Activated T-cell treated with anti-CD3 and anti-CD28 coated beads, Interleukin-2, amount 50 U/mL, for 72 hours (primary cell): Measurements from ENCODE around the gene KRT74. TPM values are rescaled to one million over a fixed set of nuclear protein-coding genes. Genes with fewer than 3 reads are reported as not detected.

ENCODE experiments used
- ATAC-seq, 2 donors: fragments of 150-1000 bp; cut with Tn5 transposase; replicated peaks in 1 of 2; 2 replicates each; pipeline ENCODE4 v1.10.0; 2021; ENCODE audit warnings: moderate library complexity in 2 of 2, mild to moderate bottlenecking in 1 of 2
- DNase-seq, 2 donors: peaks; one replicate each; pipeline ENCODE4 v3.0.0; 2021 to 2022; ENCODE audit warnings: mixed read lengths in 1 of 2
- H3K27ac Mint-ChIP-seq: one replicate; pipeline ENCODE4 v1.8.0; 2022; ENCODE audit warnings: mild to moderate bottlenecking, moderate library complexity, mixed read lengths
- H3K27me3 Mint-ChIP-seq: one replicate; pipeline ENCODE4 v1.8.0; 2022; ENCODE audit warnings: low read depth, mixed read lengths
- H3K36me3 Mint-ChIP-seq, 2 donors: one replicate each; pipeline ENCODE4 v1.8.0; 2022; ENCODE audit warnings: mixed read lengths in 2 of 2, mild to moderate bottlenecking in 1 of 2; ENCODE audit not compliant: insufficient read depth in 2 of 2
- H3K4me1 Mint-ChIP-seq: one replicate; pipeline ENCODE4 v1.8.0; 2022; ENCODE audit warnings: low read depth, mixed read lengths
- H3K4me3 Mint-ChIP-seq, 2 donors: one replicate each; pipeline ENCODE4 v1.8.0; 2022; ENCODE audit warnings: mild to moderate bottlenecking in 2 of 2, mixed read lengths in 2 of 2, moderate library complexity in 2 of 2
- H3K9me3 Mint-ChIP-seq, 2 donors: one replicate each; pipeline ENCODE4 v1.8.0; 2022; ENCODE audit warnings: mixed read lengths in 2 of 2
- total RNA-seq, 2 donors: library from RNA; stranded (reverse); gene quantifications; one replicate each; pipeline ENCODE4 v1.2.3, GENCODE V29; 2022

KRT74 gene
- total RNA-seq, 2 donors from 2014 or later = 0.12 TPM; not detected in 1

DNA sequence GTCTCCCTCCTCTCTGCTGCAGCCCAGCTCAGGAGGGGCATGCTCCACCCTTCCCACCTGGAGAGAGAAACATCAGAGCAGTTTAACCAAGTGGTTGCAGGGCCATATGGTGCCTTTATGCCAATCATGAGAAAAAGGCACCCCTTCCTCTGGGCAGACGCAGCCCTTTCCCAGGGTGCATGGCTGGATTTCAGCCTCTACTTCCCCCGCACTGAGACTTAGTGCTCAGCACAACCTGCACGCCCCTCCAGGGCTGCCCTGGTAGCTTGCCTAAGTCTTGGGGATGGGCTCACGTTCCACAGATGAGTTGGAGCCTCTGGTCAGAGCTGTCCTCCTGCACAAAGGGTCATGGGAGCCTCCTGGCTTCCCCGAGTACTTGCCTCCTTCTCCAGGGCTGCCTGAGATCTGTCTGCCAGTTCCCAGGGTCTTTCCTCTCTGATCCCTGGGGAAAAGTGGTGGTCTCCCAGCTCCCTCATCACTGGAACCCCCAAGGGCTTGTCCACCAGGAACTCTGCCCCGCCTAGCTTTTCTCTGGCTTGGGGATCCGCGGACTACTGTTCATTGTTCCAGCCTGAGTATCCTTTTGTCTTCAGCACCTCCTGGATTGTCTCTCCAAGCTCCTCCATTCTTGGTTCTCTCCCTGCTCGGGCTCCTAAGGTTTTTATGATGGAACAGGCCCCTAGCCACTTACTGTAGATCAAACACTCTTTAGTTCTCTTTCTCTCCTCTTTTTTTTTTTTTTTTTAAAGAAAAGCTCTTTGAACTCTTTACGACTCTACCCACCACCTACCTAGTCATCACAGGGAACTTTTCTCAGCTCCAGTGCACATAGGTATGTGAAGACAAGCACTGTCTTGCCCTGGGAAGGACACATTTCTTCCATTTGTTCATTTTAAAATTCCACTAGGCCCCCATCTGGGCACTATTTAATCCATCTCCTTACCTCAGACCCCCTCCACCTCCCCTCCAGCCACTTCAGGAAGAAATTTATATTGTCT, 6.1 kb upstream of the KRT74 start:
- H3K4me1 Mint-ChIP-seq = peaks cover 14% of the 10 kb centered on the region
- no peak for ATAC-seq
- no peak overlapping the region for H3K27ac Mint-ChIP-seq

DNA sequence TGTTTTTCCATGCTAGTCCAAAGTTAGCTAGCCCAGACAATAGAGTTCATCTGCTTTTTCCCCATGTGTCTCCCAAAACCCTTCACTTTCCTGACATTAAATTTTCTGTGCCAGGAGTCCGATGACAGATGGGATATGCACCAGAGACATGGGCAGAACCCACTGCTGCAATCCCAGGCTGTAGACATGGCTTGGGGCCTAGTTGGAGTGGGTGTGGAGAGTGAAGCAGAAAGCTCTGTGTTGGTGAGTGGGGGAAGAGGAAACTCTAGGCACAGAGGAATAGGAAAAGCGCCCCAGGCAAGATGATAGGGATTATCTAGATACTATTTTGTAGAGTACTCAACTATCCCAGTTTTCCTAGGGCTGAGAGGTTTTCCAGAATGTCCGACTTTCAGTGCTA, 4.8 kb upstream of the KRT74 start:
- Mint-ChIP-seq H3K4me1 (peaks cover 8% of the 10 kb centered on the region), H3K4me3 (no peak overlapping the region), H3K27ac (no peak overlapping the region), H3K27me3 (no peaks in the 10 kb centered on the region), H3K36me3 (no peaks in the 10 kb centered on the region), H3K9me3 (no peaks in the 10 kb centered on the region)
- DNase-seq (no peak), ATAC-seq (no peak)

More for the DNA sequence above, 6.1 kb upstream of the KRT74 start:
- no peak for DNase-seq
- Mint-ChIP-seq H3K27me3 (no peaks in the 10 kb centered on the region), H3K4me3 (no peak overlapping the region), H3K36me3 (no peaks in the 10 kb centered on the region), H3K9me3 (no peaks in the 10 kb centered on the region)

DNA sequence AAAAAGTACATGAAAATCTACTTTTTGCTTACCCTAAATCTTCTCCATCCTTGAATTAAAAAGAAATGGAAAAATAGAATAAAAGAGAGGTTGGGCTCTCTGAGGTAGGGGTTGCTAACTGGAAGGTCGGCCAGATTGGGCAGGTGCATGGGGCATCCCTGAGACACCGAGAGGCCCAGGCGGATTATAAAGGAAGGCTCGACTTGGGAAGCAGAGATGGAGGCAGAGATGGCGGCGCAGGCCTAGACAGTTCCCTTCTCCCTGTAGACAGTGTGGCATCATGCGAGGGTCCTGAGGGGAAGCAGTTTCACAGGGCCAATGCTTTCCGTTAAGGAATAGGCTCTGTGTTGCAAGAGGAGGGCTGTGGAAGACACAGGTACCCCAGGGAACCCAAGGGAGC, 3.7 kb upstream of the KRT74 start:
- H3K36me3 Mint-ChIP-seq = no peaks in the 10 kb centered on the region
- no peak overlapping the region for H3K27ac Mint-ChIP-seq
- ATAC-seq = no peak

DNA sequence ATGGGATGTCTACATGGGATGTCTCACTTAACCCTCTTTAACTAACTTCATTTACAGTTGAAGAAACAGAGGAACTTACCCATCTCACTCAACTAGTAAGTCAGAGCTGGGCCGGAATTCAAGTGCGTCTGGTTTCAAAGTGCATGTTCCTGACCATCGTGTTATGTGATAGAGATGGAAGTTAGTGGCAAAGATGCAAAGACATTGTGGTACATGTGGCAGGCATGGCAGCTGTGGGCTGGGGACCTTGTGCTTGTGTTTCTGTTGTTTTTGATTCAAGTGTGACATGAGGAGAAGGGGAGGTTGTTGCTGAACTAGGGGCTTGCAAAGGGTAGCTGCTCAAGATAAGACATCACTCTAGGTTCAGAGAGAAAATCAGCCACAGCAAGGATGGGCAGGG, 2.3 kb upstream of the KRT74 start:
- Mint-ChIP-seq H3K36me3 (no peaks in the 10 kb centered on the region), H3K27me3 (no peaks in the 10 kb centered on the region), H3K9me3 (no peaks in the 10 kb centered on the region), H3K4me3 (no peak overlapping the region), H3K4me1 (peaks cover 12% of the 10 kb centered on the region), H3K27ac (no peak overlapping the region)
- DNase-seq = no peak
- no peak for ATAC-seq

More for the DNA sequence above, 3.7 kb upstream of the KRT74 start:
- no peak for DNase-seq
- no peaks in the 10 kb centered on the region for H3K9me3 Mint-ChIP-seq
- H3K27me3 Mint-ChIP-seq = no peaks in the 10 kb centered on the region
- H3K4me1 Mint-ChIP-seq = peaks cover 10% of the 10 kb centered on the region
- H3K4me3 Mint-ChIP-seq = no peak overlapping the region

DNA sequence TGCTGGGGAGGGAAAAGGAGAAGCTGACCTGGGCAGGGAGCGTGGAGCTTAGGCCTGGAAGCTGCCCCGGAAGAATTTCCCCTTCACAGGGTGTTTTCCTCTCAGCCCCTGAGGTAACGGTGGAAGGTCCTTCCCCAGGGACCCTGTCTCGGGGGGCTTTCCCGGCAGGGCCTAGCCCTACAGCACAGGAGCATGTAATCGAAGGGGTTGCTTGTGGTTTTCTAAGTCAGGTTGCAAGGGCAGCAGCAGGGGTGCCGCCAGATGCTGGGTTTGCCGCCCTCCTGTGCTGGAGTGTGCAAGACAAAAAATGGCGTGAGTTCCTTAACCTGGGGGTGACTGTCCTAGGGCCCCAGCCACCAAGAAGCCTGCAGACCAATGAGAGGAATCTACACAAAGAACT, 1.6 kb upstream of the KRT74 start:
- Mint-ChIP-seq H3K27ac (no peak overlapping the region), H3K4me3 (no peak overlapping the region), H3K27me3 (no peaks in the 10 kb centered on the region), H3K36me3 (no peaks in the 10 kb centered on the region), H3K9me3 (no peaks in the 10 kb centered on the region), H3K4me1 (peaks cover 5% of the 10 kb centered on the region)
- ATAC-seq = no peak
- no peak for DNase-seq

DNA sequence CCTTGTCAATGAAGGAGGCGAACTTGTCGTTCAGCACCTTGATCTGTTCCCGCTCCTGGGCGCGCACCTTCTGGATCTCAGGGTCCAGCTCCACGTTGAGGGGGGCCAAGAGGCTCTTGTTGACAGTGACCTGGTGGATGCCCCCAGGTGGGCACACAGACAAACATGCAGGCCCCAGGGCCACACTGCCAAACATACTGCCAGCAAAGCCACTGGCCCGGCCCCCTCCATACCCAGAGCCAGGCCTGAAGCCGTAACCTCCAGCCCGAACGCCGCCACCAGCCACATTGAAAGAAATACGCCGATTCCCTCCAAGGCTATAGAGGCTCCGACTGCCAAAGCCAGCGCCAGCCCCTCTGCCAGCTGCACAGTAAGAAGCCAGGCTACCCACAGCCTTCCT, 337 bp downstream of the KRT74 start:
- H3K36me3 Mint-ChIP-seq = no peaks in the 10 kb centered on the region
- DNase-seq (no peak), ATAC-seq (no peak)
- H3K9me3 Mint-ChIP-seq = no peaks in the 10 kb centered on the region
- peaks cover 4% of the 10 kb centered on the region for H3K4me1 Mint-ChIP-seq
- H3K27me3 Mint-ChIP-seq = no peaks in the 10 kb centered on the region
- no peak overlapping the region for H3K4me3 Mint-ChIP-seq
- no peak overlapping the region for H3K27ac Mint-ChIP-seq

DNA sequence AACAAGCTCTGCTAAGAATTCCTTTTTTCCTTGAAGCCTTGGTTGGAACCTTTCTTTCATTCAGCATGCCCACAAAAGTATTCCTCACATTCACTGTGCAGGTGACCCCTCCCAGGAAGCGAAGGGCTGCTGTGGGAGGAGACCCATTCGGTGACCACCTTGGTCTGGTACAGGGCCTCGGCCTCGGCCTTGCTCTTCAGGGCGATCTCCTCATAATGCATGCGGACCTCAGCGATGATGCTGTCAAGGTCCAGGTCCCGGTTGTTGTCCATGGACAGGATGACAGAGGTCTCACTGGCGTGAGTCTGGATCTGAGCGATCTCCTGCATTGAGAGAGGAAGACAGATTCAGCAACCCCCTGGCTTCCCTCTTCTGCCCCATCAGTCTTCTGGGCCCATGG, 3.1 kb downstream of the KRT74 start:
- H3K36me3 Mint-ChIP-seq = no peaks in the 10 kb centered on the region
- no peaks in the 10 kb centered on the region for H3K9me3 Mint-ChIP-seq
- no peak for ATAC-seq
- peaks cover 9% of the 10 kb centered on the region for H3K27me3 Mint-ChIP-seq
- H3K27ac Mint-ChIP-seq = no peak overlapping the region
- peaks cover 4% of the 10 kb centered on the region for H3K4me1 Mint-ChIP-seq
- DNase-seq = no peak
- no peak overlapping the region for H3K4me3 Mint-ChIP-seq

DNA sequence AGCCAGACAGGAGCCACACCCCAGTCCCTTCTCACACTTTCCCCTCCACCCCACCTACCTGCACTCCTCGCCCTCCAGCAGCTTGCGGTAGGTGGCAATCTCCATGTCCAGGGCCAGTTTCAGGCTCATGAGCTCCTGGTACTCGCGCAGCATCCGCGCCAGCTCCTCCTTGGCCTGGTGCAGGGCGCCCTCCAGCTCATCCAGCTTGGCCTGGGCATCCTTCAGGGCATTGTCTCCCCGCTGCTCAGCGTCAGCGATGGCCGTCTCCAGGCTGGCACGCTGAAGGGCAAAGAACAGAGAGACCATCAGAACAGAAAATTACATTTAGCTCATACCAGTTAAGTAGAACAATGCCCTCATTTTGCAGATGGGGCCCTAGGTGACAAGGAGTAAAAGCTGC, 5.5 kb downstream of the KRT74 start:
- ATAC-seq (no peak), DNase-seq (no peak)
- Mint-ChIP-seq H3K4me3 (no peak overlapping the region), H3K36me3 (no peaks in the 10 kb centered on the region), H3K27me3 (peaks cover 21% of the 10 kb centered on the region), H3K4me1 (peaks cover 4% of the 10 kb centered on the region), H3K27ac (no peak overlapping the region), H3K9me3 (no peaks in the 10 kb centered on the region)

DNA sequence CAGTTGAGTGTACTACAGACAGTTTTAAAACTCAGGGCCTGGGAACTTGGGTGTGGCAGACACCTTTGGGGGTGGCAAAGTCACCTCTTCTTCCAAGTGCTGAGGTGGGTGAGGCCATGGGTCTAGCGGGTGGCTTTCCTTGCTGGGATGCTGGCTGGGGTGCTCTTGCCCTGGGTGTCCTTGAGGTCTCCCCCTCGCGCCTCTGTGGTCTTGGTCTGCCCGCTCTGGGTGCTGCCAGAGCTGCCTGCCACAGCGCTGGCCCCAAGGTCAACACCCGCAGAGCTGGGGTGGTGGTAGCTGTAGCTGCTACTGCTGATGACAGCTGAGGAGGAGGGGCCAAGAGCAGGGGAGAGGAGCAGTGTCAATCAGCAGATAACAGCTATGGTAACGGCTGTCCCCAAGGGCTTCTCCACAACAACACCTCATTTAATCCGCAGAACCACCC, 6.8 kb downstream of the KRT74 start:
- Mint-ChIP-seq H3K27ac (no peak overlapping the region), H3K36me3 (no peaks in the 10 kb centered on the region), H3K9me3 (no peaks in the 10 kb centered on the region), H3K4me3 (no peak overlapping the region), H3K27me3 (peaks cover 21% of the 10 kb centered on the region), H3K4me1 (no peaks in the 10 kb centered on the region)
- DNase-seq (peak in 1 of 2 donors; percentile 6), ATAC-seq (peak in 1 of 2 donors; percentile 59)

DNA sequence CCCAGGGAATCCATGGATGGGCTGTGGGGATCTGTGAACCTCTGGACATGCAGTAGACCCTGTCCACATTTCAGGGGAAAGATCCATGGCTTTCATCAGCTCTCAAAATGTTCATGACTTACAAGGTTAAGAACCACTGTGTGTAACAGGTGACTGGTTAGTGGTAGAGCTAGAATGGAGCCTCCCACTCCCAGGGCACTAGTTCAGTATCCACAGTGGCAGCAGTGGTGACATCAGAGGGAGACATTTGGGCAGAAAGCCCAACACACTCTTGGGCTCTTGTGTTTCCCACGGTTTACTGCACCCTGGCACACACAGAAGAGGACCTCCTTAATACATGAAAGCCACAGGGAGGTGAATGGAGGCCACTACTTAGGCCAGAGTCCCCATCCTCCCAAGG, 9.1 kb downstream of the KRT74 start:
- no peak overlapping the region for H3K4me3 Mint-ChIP-seq

DNA sequence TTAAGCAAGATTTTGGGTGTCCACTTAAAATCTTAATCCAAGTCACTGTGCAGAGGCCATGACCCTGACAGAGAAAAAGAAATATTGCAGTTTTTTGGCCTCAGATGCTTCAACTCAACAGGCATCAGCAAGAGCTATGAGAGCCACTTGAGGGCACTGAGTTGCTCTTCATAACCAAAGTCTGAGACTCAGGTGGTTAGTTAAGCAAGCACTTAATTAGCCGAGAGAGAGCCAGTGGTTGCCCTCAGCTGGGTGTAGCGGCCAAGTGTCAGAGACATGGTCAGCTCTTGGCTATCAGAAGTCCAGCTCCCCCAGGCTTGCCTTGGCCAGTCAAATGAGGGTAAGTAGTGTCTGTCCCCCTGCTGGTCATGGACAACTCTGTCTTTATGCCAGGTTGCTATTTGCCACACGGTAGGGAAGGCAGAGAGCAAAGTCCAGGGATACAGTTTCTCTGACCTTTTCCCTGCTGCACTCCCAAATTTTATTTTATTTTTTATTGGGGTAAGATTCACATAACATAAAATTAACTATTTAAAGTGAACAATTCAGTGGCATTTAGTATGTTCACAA, 11.7 kb downstream of the KRT74 start:
- H3K9me3 Mint-ChIP-seq = no peaks in the 10 kb centered on the region
- H3K4me3 Mint-ChIP-seq = no peak overlapping the region
- ATAC-seq (no peak), DNase-seq (no peak)
- H3K27ac Mint-ChIP-seq = no peak overlapping the region
- no peaks in the 10 kb centered on the region for H3K4me1 Mint-ChIP-seq
- H3K27me3 Mint-ChIP-seq = peaks cover 13% of the 10 kb centered on the region
- H3K36me3 Mint-ChIP-seq = no peaks in the 10 kb centered on the region

More for the DNA sequence above, 9.1 kb downstream of the KRT74 start:
- DNase-seq (no peak), ATAC-seq (no peak)
- Mint-ChIP-seq H3K9me3 (no peaks in the 10 kb centered on the region), H3K27me3 (peaks cover 21% of the 10 kb centered on the region), H3K36me3 (no peaks in the 10 kb centered on the region), H3K4me1 (no peaks in the 10 kb centered on the region), H3K27ac (no peak overlapping the region)

DNA sequence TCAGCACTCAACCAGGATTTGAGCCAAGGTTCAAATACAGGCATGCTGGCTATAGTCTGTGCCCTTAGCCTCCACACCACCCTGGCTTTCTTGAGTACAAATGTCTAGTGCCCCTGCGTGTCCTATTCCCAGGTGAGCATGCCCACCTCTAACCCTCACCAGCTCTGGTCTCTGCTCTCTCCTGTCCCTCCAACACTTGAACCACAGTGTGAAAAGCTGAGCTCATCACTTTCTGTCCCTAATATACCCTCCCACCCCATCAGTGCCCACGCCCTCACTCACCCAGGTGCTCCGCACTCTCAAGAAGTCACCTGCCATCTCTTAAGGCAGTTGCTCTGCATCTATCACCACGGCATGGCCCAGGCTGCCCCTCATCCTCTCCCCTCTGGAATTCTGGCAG, 13.7 kb downstream of the KRT74 start:
- Mint-ChIP-seq H3K4me1 (no peaks in the 10 kb centered on the region), H3K4me3 (no peak overlapping the region), H3K27me3 (peaks cover 13% of the 10 kb centered on the region), H3K27ac (no peak overlapping the region), H3K36me3 (no peaks in the 10 kb centered on the region), H3K9me3 (no peaks in the 10 kb centered on the region)
- ATAC-seq (no peak), DNase-seq (no peak)

DNA sequence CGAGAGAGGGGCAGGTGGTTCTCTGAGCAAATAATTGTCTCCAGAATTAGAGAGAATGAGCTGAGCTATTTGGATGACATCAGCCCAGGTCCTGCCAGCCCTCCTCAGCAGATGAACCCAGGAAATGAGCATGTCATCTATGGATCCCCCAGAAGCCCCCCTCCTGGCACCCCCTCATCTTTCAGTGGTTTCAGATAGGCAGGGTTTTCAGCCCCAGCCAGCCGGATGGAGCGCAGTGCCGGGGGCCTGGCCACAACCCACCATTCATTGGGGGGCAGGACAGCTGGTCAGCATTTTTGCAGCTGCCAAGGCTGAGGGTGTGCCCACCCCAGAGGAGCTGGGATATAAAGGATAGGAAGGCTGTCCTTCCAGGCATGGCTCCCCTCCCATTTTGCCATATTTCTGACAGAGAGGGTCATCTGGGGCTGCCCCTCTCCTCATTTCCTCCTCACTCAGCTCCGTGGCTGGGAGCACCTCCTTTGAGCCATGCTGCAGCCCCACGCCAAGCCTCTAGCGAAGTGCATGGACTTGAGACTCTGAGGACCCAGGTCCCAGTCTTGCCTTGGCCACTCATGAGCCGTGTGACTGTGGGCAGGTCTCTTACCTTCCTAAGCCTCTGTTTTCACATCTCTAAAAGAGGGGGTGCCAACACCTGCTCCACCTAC, 14.7 kb downstream of the KRT74 start:
- Mint-ChIP-seq H3K4me1 (no peaks in the 10 kb centered on the region), H3K4me3 (no peak overlapping the region), H3K27me3 (peaks cover 8% of the 10 kb centered on the region), H3K36me3 (no peaks in the 10 kb centered on the region), H3K27ac (no peak overlapping the region), H3K9me3 (no peaks in the 10 kb centered on the region)
- ATAC-seq (no peak), DNase-seq (no peak)
